ENCODE results near the gene SCP2. TPM values are rescaled to one million over a fixed set of nuclear protein-coding genes. Genes with fewer than 3 reads are reported as not detected.
A peak's percentile ranks its signal among the peaks of the same experiment; 100 is the strongest.

The SCP2 gene
- total RNA-seq, 1 experiment from 2014 or later = 97.5 TPM

GRCh38 chr1:52919723-52920483 is 7.2 kb upstream of the SCP2 start:
- Histone ChIP-seq H3K4me2 (ENCODE audit: low read length) (peak overlapping the region; percentile 98), H3K27ac (ENCODE audit: low read length) (no peak overlapping the region), H3K9me3 (ENCODE audit: low read length) (no peaks in the 10 kb centered on the region), H3K79me2 (ENCODE audit: low read length) (peaks cover 58% of the 10 kb centered on the region), H3K27me3 (ENCODE audit: low read length) (no peaks in the 10 kb centered on the region), H2AFZ (ENCODE audit: low read length) (no peak overlapping the region), H3K36me3 (ENCODE audit: low read depth, low read length) (no peaks in the 10 kb centered on the region), H4K20me1 (ENCODE audit: low read length) (no peaks in the 10 kb centered on the region), H3K4me3 (ENCODE audit: low read length) (peak overlapping the region; percentile 98; the same call in 1 of the 2 replicates), H3K9me2 (replicated peaks; ENCODE audit: low read length) (no peaks in the 10 kb centered on the region), H3F3A (ENCODE audit: low read length, unreplicated experiment) (peaks cover 5% of the 10 kb centered on the region), H3K9ac (ENCODE audit: low read length) (no peak overlapping the region), H3K4me1 (ENCODE audit: insufficient read depth, low read length) (peaks cover 23% of the 10 kb centered on the region)
- ChIA-PET POLR2A (ENCODE audit: unreplicated experiment) (no interaction called here), CTCF (no interaction called here)
- intact Hi-C loops (cut with micrococcal nuclease) = loop anchor here (5.0 to 10.0 kb wide), 3 partner anchors 95 to 267 kb away; no protein-coding TSS in a partner anchor
- no TSS peak for BruUV-seq (replicated peaks)
- DNase-seq (peak; percentile 8), ATAC-seq (no peak)
- TF ChIP-seq EZH2 (IDR thresholded peaks at IDR 0.05; ENCODE audit: low read length, unreplicated experiment) (no peak), EZH2phosphoT487 (IDR thresholded peaks at IDR 0.05; ENCODE audit: borderline replicate concordance, low read length) (no peak), CTCF (conservative IDR thresholded peaks at IDR 0.05; ENCODE audit: low read depth, low read length) (no peak)

GRCh38 chr1:52920791-52921291 is 6.2 kb upstream of the SCP2 start:
- Histone ChIP-seq H3K27me3 (ENCODE audit: low read length) (no peaks in the 10 kb centered on the region), H3K9ac (ENCODE audit: low read length) (peak overlapping the region; percentile 82), H2AFZ (ENCODE audit: low read length) (peak overlapping the region; percentile 68), H3F3A (ENCODE audit: low read length, unreplicated experiment) (peaks cover 5% of the 10 kb centered on the region), H3K79me2 (ENCODE audit: low read length) (peaks cover 55% of the 10 kb centered on the region), H3K9me2 (replicated peaks; ENCODE audit: low read length) (no peaks in the 10 kb centered on the region), H3K4me2 (ENCODE audit: low read length) (peak overlapping the region; percentile 98), H3K4me3 (ENCODE audit: low read length) (peak overlapping the region; percentile 98), H3K36me3 (ENCODE audit: low read depth, low read length) (no peaks in the 10 kb centered on the region), H3K4me1 (ENCODE audit: insufficient read depth, low read length) (peaks cover 23% of the 10 kb centered on the region), H3K27ac (ENCODE audit: low read length) (peak overlapping the region; percentile 52), H3K9me3 (ENCODE audit: low read length) (no peaks in the 10 kb centered on the region), H4K20me1 (ENCODE audit: low read length) (no peaks in the 10 kb centered on the region)
- intact Hi-C loops (cut with micrococcal nuclease) = loop anchor here (1.0 to 10.0 kb wide), 4 partner anchors 96 to 266 kb away; no protein-coding TSS in a partner anchor
- no peak for TF ChIP-seq EZH2phosphoT487 (IDR thresholded peaks at IDR 0.05; ENCODE audit: borderline replicate concordance, low read length)
- TF ChIP-seq EZH2 (IDR thresholded peaks at IDR 0.05; ENCODE audit: low read length, unreplicated experiment) = no peak
- ChIA-PET CTCF (no interaction called here), POLR2A (ENCODE audit: unreplicated experiment) (interaction anchor here (0.6 kb wide), 1 partner anchor 66 kb away, joined by 4 read pairs; no protein-coding TSS in a partner anchor)
- DNase-seq (peak; percentile 31), ATAC-seq (peak; percentile 69)
- BruUV-seq (replicated peaks) = no TSS peak

- H4K20me1 ChIP-seq (ENCODE audit: low read length) = no peaks in the 10 kb centered on the region
- H3K27me3 ChIP-seq (ENCODE audit: low read length) = no peaks in the 10 kb centered on the region
- no peak overlapping the region for H3K4me2 ChIP-seq (ENCODE audit: low read length)
- no peak overlapping the region for H3K27ac ChIP-seq (ENCODE audit: low read length)
- CTCF ChIA-PET = no interaction called here
- no peaks in the 10 kb centered on the region for H3K9me2 ChIP-seq (replicated peaks; ENCODE audit: low read length)
- intact Hi-C loops (cut with micrococcal nuclease) = loop anchor here (10.0 kb wide), 2 partner anchors 101 to 179 kb away; no protein-coding TSS in a partner anchor
- no peak for ATAC-seq
- H3K4me1 ChIP-seq (ENCODE audit: insufficient read depth, low read length) = peaks cover 15% of the 10 kb centered on the region; the same call in 1 of the 2 replicates
- H2AFZ ChIP-seq (ENCODE audit: low read length) = no peak overlapping the region
- H3F3A ChIP-seq (ENCODE audit: low read length, unreplicated experiment) = no peaks in the 10 kb centered on the region
- POLR2A ChIA-PET (ENCODE audit: unreplicated experiment) = no interaction called here
- no peaks in the 10 kb centered on the region for H3K9me3 ChIP-seq (ENCODE audit: low read length)
- H3K9ac ChIP-seq (ENCODE audit: low read length) = no peak overlapping the region
- BruUV-seq (replicated peaks) = no TSS peak
- DNase-seq = no peak
- H3K4me3 ChIP-seq (ENCODE audit: low read length) = no peak overlapping the region
- peaks cover 33% of the 10 kb centered on the region for H3K79me2 ChIP-seq (ENCODE audit: low read length)
- no peaks in the 10 kb centered on the region for H3K36me3 ChIP-seq (ENCODE audit: low read depth, low read length)
- no peak for TF ChIP-seq EZH2 (IDR thresholded peaks at IDR 0.05; ENCODE audit: low read length, unreplicated experiment)
- no peak for TF ChIP-seq EZH2phosphoT487 (IDR thresholded peaks at IDR 0.05; ENCODE audit: borderline replicate concordance, low read length)
- no peak for TF ChIP-seq CTCF (conservative IDR thresholded peaks at IDR 0.05; ENCODE audit: low read depth, low read length)
Measured at GRCh38 chr1:52925571-52926005, 1.5 kb upstream of the SCP2 start.

Measured in PC-3 (cell line).